Measurements from ENCODE around the gene CDC45.
A peak's percentile ranks its signal among the peaks of the same experiment; 100 is the strongest.
"Not testable (repeated sequence)": the region's sequence is repeated elsewhere in the genome, so short reads cannot be mapped to it uniquely, and the experiment has no call there.

CDC45 gene, protein sequence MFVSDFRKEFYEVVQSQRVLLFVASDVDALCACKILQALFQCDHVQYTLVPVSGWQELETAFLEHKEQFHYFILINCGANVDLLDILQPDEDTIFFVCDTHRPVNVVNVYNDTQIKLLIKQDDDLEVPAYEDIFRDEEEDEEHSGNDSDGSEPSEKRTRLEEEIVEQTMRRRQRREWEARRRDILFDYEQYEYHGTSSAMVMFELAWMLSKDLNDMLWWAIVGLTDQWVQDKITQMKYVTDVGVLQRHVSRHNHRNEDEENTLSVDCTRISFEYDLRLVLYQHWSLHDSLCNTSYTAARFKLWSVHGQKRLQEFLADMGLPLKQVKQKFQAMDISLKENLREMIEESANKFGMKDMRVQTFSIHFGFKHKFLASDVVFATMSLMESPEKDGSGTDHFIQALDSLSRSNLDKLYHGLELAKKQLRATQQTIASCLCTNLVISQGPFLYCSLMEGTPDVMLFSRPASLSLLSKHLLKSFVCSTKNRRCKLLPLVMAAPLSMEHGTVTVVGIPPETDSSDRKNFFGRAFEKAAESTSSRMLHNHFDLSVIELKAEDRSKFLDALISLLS

DNA sequence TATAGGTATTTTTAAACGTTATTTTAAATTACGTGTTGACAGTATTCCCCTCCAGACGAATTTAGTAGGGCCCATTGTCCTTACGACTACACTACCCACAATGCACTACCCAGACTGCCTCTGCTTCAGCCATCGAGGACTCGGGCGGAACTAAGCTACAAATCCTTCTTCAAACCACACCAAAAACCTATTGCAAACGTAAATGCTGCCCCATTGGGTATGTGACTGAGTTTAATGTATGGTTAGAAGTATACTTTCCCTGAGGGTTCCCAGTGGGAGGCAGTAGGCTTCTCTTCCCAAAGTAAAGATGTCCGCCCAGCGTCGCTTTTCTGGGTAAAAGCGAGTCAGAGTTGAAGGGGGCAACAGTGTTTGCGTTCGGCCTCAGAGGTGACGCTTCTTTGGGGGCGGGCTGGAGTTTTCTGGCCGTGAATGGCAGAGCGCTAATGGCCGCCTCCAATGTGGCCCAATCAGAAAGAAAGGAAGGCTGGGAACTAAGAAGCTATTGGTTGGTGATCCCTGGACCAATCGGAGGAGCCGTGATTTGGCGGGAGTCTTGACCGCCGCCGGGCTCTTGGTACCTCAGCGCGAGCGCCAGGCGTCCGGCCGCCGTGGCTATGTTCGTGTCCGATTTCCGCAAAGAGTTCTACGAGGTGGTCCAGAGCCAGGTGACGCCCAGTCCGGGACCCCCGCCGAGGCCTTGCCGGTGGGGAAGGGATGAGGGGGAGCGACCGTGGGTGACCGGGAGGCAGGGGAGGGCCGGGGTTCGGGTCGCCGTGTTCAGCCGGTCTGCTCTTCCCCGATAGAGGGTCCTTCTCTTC is at the start of gene CDC45:
Gene CDC45, plus strand, starts transcription at position 566 of the 818 bp plus-strand sequence. Its CDS starts 49 bp downstream, at position 615.
- peak; percentile 97 for DNase-seq

DNA sequence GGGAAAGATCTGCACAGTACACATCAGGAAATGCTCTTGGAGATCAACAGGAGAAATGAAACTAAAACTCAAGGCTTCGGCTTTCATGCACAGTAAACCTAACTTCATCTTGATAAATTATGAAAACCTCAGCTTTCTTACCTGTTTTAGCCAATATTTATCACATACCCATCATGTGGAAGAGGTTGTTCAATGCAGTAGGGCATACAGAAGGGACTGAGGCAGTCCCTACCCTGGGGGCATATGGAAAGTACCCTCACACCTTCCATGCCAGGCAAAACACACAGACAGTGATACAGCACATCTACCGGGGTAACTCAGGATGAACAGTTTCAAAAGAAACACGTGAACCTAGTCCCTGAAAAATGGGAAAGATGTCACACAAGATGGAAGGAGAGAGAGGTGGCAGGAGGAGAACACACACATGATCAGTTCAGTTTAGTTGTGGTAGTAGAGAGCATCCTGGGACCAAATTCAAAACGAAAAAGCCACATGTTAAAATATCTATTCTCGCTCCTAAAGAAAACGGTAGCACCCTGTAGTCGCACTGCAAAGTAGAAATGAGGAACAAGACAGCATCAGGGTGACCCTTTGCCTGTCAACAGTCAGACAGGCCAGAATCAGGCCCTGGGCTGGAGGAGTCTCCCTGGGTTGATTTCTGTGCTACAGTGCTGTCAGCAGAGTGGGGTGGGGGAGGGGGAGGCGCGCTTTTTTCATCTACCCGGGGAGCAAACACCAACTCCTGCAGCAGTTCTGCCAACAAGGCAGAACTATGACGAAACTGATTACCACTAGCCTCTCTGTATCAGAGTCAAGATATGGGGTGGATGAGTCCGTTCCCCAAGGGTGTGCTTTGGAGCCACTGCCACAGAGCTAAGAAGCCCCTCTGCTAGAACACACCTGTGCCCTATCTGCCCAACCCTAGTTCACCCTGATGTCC is 49.5 kb upstream of the CDC45 start:
- DNase-seq = no peak

DNA sequence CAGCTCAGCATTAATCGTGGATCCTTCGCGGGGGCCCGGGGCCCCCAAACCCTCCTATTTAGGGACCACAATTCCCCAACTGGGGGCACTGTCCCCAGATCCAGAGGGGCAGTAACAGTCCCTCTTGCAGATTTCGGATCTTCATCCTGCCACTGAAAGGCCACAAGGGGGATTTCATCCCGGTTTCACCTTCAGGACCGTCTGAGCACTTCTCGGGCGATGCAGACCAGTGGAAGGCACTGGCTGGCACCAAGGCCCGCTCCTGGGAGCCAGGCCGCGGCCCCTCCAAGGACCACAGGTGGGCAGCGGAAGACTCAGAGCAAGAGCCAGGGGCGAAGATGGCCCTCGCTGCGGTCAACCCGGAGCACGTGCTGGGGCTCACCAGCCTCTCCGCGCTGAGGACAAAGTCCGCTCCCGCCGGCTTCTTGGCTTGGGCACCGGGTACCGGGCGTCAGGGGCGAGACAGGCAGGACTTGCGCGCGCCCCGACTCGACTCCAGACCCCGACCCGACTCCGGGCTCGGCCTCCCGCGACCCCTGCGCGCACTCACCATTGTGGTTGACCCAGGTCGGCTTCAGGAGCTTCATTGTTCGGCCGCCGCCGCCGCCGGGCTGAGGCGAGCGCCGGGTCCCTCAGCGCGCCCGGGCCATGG is 48.7 kb upstream of the CDC45 start:
- no peak for DNase-seq

DNA sequence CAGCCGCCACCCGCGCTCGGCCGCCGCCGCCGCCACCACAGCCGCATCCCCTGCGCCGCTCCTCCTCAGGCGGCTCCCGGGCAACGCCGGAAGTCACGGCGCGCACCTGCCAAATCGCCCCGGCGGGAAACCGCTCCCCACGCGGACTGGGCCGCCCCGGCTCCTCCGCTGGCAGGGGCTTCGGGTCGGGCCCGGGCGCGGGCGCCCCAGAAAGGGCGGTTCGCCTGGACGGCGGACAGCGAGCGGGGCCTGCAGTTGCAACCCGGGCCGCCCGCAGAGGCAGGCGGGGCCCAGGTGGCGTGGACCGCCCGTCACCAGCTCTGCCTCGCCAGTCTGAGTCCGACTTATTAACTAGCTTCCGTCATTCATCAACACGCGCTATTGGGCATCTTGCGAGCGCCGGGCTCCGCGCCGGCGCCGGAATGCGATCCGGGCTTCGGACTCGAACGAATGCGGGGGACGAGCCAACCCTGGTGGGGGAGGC is 48.0 kb upstream of the CDC45 start, which contains the start of gene HIRA:
Gene HIRA, minus strand, starts transcription at position 85 of the 484 bp plus-strand sequence. CDS start 257 bp downstream, outside the sequence.
- DNase-seq = peak; percentile 73

DNA sequence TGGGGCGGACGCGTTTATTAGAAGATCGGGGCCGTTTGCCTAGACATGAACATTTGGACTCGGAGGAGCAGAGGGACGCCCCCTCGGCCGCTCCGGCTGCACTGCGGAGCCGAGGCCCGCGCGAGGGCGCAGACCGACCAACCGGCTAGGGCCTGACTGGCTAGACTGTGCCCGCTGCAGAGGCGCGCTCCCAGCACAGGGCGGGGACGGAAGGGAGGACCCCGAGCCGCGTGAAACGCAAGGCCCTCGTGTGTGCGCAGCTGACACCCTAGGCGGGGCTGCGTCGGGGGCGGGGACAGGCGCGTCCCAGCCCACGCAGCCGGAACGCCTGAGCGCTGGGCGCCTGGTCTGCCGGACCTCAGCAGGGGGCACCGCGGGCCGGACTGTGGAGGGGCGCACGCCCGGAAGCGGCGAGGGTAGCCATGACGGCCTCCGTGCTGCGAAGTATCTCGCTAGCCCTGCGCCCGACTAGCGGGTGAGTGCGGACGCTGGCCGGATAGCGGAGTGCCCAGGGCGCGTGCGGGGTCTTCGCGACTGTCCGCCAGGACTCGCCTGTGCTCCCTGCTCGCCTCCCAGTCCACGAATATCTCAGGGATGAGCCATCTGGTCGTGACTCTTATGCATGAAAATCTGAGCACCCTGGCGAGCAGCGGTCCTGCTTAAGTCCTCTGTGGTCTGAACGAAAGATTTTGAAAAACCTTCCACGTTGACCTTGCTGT is 47.4 kb upstream of the CDC45 start, which contains the start of gene MRPL40:
Gene MRPL40, plus strand, starts transcription at position 413 of the 719 bp plus-strand sequence. Its CDS starts 10 bp downstream, at position 423.
- DNase-seq = peak; percentile 95

DNA sequence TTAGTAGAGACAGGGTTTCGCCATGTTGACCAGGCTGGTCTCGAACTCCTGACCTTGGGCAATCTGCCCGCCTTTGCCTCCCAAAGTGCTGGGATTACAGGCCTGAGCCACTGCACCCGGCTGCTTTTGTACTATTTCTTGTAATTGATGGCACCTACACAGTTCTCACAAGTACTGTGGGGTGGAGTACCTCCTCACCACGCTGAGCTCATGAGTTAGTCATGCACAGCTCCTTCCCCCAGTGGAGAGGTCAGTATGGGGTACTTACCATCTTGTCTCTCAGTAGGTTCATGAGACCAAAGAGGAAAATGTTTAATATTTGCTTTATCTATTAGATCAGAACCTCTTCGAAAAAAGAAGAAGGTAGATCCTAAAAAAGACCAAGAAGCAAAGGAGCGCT is 45.3 kb upstream of the CDC45 start:
- DNase-seq = no peak

DNA sequence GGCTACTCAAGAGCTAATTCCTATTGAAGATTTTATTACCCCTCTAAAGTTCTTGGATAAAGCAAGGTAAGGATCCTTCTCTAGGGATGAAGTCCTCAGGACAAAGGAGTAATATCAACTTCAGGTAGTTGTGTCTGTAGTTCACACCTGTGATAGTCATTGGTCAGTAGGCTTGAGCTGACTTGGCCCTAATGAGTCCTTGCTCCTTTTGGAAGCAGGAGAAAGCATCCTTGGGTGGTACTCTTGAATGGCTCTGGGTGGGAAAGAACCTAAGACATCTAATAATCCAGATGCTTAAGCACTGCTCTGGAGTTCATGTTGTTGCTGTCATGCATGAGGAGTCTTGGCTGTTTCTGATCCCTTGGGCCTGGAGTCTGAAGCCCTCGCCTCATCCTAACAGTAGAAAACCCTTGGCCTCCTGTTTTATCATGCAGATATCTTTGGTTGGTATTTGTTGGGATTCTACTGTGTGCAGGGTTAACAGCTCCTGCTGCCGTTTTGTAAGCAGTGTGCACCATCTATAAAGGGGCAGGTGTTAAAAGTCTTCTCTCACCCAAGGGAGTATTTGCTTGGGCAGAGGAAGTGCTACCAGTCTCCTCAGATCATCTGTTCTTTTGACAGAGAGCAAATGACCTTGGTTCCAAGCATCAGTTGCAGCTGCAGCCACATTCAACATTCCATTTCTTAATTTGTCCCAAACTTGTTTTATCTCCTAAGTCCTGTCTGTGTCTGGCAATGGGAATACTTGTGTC is 44.7 kb upstream of the CDC45 start:
- no peak for DNase-seq

DNA sequence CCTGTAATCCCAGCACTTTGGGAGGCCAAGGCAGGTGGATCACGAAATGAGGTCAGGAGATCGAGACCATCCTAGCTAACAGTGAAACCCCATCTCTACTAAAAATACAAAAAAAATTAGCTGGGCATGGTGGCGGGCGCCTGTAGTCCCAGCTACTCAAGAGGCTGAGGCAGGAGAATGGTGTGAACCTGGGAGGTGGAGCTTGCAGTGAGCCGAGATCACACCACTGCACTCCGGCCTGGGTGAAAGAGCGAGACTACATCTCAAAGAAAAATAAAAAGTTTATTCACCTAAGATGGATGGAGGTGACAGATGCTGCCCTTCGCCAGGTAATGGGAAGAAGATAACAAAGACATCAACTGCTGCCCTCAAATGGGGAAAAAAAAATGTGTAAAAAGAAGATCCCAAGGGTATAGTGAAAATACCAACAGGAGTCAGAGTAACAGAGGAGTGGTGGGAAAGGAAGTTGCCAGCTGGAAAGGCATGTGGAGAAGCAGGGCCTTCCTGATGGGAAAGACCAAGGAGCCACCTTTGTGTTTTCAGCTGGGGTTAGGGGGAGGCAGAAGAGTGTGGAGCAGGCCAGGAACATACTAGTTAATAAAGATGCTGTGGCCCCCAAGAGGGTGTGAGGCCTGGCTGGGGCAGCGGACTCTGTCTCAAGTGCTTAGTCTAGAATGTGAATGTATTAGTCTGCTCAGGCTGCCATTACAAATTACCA is 43.1 kb upstream of the CDC45 start:
- not testable (repeated sequence) for DNase-seq

DNA sequence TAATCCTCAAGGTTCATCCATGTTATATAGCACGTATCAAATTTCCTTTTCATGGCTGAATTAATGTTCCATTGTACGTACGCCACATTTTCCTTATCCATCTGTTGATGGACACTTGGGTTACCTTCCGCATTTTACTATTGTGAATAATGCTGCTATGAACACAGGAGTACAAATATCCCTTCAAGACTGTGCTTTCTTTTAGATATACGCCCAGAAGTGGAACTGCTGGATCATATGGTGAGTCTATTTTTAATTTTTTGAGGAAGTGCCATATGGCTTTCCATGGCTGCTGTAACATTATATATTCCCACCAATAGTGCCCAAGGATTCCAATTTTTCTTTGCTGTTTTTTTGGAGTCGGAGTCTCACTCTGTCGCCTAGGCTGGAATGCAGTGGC is 41.4 kb upstream of the CDC45 start:
- no peak for DNase-seq

DNA sequence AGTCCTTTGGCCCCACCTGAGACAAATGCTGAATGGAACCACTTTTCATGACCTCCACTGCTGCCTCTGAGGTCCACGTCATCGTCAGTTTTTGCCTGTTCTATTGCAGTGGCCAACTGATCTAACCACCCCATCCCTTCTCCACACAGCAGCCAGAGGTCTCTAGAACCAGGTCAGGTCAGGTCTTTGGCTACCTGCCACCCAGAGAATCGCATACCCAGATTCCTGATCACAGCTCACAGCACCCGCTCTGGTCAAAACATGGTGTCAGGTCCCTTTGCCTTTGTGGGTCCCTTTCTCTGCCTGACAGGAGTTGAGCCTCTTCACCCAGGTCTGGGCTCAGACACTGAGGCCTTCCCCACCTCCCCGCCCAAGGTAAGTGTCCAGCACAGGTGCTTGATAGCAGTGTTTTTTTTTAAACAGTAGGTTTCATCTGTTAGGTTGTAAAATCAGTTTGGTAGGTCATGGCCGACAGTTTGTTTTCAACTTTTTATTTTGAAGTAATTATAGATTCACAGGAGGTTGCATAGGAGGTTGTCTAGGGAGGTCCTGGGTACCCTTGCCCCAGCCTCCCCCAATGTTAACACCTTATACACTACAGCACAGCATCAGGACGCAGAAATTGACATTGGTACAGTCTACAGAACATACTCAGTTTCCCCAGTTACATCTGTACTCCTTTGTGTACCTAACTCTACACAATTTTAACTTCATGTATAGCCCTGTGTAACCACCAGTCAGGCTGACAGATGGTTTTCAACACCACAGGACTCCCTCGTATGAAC is 39.1 kb upstream of the CDC45 start:
- no peak for DNase-seq

DNA sequence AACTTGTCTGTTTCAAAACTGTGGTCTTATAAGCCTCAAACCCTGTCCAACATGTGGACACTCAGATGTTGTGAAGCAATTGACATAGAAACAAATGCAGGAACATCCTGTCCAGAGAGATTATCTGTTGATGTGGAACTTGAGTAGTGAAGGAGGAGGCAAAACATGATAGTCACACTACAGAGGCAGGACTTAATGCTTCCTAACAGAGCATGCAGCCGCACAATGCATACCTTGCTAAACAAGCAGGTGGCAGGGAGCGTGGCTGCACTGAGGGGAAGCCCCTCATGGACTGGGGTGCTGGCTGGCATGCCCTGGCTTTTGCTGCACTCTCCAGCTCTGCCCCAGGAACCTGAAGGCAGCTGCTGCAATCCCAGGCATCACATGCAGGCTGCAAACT is 37.6 kb upstream of the CDC45 start:
- DNase-seq = no peak

DNA sequence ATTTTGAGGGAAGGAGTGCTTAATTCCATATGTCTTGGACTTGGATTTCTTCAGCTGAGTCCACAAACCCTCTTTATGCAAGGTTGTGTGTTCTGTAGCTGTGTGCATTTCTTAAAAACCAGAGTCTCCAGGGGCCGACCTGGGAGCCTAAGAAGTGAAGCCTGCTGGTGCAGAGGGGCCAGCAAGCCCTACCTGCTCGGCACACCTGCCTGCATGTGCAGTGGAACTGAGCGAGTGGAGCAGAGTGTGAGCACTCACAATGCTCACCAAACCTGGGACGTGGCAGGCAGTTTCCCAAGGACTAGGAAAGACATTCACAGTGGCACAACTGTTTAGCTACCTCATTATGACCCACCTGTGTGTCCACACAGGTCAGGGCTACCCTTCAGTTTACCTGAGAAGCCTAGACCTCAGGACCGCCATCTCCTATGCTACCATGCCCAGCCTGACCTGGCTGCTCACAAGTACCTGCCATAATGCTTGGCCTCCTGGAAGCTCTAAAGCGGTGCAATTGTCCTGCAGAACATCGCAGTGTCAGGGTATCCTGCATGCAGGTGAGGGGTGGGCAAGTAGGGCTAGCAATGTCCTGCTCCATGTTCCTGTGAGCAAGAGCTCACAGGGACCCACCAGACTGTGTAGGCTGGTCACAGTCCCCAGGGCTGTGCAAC is 36.0 kb upstream of the CDC45 start:
- DNase-seq = no peak

DNA sequence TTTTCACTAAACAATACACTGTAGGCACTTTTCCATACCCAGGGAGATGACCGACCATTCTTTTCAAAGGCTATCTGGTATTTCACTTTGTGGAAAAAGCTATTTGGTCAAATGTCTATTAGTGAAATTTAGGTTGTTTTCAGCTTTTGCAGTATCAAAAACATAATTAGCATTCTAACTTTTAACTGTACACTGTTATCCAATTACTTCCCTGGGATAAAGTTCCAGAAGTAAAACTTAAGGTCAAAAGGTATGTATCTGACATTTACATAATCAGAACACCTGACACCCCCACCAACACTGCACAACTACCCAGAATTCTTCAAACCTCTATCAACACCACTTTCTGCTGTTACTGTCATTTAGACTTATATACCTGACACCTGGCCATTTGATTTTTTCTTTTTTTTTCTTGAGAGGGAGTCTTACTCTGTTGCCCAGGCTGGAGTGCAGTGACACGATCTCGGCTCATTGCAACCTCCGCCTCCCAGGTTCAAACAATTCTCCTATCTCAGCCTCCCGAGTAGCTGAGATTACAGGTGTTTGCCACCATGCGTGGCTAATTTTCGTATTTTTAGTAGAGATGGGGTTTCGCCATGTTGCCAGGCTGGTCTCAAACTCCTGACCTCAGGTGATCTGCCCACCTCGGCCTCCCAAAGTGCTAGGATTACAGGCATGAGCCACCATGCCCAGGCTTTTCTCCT is 34.3 kb upstream of the CDC45 start:
- not testable (repeated sequence) for DNase-seq

DNA sequence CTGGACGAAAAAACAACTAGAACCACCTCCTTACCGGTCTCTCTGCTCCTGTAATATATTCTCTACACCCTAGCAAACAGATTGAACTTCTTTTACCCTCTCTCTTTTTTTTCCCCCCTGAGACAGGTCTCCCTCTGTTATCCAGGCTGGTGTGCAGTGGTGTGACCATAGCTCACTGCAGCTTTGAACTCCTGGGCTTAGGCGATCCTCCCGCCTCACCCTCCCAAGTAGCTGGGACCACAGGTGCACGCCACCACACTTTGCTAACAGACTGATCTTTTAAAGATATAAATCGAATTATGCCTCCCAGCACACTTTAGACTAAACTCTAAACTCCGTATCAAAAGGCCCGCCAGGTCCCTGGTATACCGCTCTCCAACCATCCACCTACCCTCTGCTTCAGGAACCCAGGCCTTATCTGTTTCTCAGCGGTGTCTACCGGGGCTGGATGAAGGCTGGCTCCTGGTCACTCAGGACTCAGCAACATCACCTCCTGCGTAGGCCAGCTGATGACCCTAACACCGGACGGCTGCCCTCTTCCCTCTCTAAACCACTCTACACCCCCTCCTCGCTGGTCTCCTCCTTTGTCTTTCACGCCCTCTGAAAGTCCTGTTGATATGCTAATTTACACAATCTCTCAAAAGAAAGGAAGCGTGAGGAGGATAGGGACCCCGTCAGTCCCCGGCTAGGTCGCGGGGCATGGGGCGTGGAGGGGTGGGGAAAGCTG is 33.0 kb upstream of the CDC45 start:
- DNase-seq = no peak

DNA sequence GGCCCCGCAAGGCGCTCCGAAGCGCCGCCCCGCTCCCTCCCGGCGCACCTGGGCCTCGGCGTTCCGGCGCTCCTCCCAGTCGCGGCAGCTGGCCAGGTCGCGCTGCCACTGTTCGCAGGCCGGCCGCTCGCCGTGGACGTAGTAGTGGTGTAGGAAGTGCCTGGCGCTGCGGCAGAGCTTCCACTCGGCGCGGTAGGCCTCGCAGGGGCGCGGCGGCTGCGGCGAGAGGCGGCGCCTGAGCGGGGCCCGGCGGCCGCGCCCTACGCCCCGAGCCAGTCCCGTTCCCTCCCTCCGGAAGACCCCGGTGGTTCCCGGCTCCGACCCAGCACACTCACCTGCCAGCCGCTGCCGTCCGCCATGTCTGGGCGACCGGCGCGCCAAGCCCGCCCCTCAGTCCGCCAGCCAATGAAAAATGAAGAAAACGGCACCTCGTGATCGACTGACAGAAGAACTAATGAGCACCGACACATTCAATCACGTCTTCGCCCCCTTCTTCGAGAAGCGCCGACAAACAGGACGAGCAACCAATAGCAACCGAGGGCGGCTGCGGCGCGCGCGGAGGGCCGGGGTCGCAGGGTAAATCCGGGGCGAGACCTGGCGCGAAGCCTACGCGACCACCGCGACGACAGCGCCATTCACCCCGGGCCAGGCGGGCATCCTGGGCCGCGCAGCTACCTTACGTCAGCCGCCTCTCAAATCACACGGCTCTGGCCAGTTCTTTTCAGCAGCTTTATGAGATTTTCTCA is 32.2 kb upstream of the CDC45 start, which contains the start of gene C22orf39:
Gene C22orf39, minus strand, starts transcription at position 382 of the 746 bp plus-strand sequence. Its CDS starts 23 bp downstream, at position 359.
- peak; percentile 95 for DNase-seq

Data from NCI-H1092 (cell line).